Stimulated activated CD8-positive, alpha-beta memory T cell treated with anti-CD3 and anti-CD28 coated beads, Interleukin-2, amount 100 ng/mL, for 48 hours (primary cell): Measurements from ENCODE around the gene TLE4.
A peak's percentile ranks its signal among the peaks of the same experiment; 100 is the strongest.
"Not testable (repeated sequence)": the region's sequence is repeated elsewhere in the genome, so short reads cannot be mapped to it uniquely, and the experiment has no call there.

Source experiments
- DNase-seq, 2 donors: peaks; one replicate each; pipeline ENCODE4 v3.0.0-alpha.2; 2020; ENCODE audit warnings: low read depth in 2 of 2

The TLE4 gene

GRCh38 chr9:79571309-79572031, at the start of gene TLE4:
Gene TLE4 (plus strand): TSS chr9:79571965. CDS start chr9:79572791, 826 bp downstream.
- DNase-seq: peak; percentile 97 to 98

DNA sequence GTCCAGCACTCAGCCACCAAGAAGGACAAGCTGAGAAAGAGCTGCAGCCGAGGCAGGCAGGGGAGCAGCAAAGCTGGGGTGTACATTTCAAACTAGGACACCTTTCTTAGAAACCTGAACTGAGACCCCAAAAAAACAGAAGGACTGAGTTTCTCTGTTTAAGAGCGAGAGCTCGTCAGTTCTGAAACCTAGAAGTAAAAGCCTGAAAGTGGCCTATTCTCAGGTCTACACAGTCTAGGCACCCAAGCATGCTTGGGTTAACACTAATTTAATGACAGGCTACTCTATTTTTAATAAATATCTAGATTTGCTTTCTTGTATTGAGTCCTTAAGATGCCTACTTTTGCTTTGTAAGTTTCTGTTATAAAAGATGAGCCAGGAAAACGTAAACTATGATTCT, 49.0 kb upstream of the TLE4 start:
- DNase-seq: no peak

- no peak for DNase-seq
These were observed 47.5 kb upstream of the TLE4 start for GRCh38 chr9:79524266-79524665.

GRCh38 chr9:79526149-79526672, 45.6 kb upstream of the TLE4 start:
- no peak for DNase-seq

DNA sequence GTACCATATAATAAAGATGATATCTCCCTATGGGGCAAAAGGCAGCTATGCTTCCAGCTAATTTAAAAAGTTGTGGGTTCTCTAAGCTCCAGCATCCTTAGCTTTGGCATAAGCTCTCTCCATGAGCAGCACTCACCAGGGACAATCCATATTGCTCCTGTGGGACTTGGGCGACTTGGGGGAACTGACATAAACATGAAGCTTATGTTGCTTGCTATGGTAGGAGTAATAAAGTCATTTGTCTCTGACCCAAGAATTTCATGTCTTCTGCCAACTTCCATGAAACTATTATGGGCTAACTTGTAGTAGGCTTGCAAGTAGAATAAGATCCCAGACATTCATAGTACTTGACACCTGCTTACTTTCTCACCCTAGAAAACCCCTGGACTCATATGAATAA, 36.2 kb upstream of the TLE4 start:
- no peak for DNase-seq

- no peak for DNase-seq
These were observed 33.9 kb upstream of the TLE4 start for GRCh38 chr9:79537838-79538237.

DNA sequence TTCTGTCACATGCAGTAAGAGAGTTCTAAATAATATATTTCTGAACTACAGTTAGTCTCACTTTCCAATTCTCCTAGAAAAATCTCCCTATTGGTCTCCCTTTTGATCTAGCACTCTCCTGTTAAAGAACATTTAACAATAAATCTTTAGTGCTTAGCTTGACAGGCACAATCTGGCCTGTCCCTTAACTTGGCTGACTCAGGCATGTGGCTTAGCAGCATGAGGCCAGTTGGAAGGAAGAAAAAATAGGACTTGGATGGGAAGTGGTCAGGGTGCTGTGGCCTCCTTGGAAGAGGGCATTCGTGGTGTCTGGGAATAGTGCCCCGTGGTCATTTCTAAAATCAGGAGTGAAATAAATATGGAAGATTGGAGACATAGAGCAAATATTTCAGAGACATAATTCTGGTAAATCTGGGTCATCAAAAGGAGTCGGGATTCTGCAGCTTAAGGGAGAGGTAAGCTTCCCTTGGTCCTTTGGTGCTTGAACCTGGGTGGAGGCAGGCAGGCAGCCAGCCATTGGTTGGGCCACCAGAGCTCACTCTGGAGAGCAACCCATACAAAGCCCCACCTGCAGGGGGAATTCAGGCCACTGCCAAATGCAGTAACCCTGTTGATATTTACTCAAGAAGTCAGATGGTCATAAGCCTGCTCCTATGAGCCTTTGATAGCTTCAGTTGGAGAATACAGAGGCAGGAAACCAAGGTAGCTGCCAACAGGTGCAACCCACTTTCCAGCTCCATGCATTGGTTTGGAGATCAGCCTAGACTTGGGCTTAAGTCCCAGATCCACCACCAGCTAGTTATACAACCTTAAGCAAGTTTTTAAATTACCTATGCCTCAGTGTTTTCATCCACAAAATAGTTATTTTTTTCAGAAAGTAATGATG, 28.8 kb upstream of the TLE4 start:
- no peak for DNase-seq

- not testable (repeated sequence) for DNase-seq
These were observed 27.4 kb upstream of the TLE4 start for GRCh38 chr9:79544375-79544774.

DNA sequence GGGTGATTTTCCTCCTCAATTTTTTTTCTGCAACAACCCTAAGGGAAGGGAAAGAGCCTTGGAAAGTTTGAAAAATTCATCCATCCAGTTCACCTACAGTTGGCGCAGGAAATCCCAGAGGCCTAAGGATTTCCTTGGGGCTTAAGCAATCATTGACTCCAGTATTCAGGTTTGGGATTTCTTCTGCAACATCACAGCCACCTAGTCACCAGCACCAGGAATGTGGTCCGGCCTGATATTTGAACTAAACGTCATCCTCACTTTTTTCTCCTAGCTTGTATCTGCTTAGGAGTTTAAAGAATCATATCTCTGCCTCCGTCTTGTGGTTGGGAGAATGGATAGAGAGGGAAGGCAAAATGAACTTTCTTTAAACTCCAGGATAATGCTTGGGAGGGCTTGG, 20.2 kb upstream of the TLE4 start:
- DNase-seq: no peak

GRCh38 chr9:79551994-79552393, 19.8 kb upstream of the TLE4 start:
- DNase-seq: no peak

DNA sequence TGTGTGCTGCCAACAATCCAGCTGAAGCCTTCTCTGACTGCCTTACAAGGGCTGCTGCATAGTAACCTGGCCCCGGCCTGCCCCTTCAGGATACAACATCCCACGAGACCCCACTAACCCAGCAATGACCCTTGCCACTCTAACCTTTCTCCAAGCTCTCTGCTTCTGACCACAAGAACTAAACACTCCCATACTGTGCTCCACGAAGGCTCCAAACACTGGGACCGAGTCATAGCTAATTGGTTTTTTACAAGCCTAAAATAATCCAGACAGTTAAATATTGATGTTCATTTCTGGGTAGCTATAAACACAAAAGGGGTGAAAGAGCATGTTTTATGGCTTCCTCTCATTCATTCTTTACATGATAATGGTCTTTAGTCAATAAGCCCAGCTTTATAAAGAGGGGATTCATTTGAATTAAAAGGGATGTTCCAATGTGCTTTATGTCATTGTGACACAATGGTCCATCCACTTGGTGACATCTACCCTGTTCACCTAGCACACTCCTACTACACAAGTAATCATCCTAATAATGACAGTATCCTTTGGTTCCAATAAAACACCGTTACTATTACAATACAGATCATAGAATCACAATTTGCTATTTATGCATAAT, 16.2 kb upstream of the TLE4 start:
- DNase-seq: no peak

- DNase-seq: no peak
These were observed 12.1 kb upstream of the TLE4 start for GRCh38 chr9:79559495-79560181.

DNA sequence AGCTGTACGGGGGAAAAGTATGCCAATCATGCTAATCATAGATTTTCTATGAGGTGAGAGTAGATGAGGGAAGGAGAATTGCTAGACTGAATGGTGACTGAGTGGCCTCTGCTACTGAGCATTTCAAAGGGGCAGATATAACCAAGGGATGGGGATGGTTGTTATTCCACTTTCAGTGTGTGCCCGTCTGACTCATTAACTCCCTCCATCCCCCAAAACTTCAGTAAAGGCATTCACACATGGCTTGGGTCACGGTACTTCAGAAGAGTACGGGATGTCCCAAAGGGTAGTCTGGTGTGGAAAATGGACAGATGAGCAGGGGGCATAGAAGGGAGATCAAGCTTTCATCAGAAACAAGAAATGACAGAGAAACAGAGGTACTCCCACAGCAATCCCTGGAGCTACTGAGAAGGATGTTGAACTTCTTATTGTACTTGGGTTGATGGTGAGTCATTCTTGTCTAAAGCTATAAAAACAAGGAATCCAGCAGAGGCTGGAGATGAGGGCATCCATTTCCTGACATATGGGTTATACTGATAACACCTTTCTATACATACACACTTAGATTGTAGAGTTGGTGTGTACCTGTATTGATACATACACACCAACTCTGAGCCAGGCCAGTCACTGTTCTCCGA, 8.9 kb upstream of the TLE4 start:
- no peak for DNase-seq

DNA sequence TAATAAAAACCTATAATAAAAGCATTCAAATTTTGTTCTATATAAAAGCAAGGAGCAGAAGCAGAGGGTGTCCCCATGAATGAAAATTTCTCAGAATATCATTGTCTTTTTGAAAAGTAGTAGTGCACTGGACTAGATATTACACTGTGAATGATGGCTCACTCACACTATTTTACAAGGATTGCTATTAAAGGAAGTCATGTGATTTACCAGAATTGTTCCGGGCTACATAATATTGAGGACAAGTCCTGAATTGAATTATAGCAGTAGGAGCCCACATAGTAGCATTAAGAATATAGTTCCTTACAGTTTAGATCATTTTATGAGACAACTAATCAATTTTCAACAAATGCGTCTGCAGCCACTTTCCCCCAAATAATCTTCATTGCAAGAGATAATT, 7.7 kb upstream of the TLE4 start:
- no peak for DNase-seq

DNA sequence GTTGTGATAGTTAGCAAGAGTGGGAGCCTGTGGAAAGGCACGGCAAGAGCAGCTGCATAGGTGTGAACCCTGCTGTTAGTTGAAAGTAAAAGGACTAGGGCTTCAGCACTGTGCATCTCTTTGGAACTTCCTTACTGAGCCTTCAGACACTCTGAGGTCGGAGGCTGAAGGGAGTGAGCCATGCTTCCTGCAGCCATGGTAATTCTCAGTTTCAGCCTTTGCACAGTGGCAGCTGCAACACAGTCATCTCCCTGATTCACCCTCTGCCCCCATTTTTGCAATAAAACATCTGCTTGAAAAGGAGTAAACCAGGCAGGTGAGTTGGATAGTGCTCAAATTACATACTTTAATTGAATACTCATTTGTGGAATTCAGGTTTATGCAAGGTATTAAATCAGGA, 6.5 kb upstream of the TLE4 start:
- no peak for DNase-seq

GRCh38 chr9:79567671-79568098, 4.1 kb upstream of the TLE4 start:
- DNase-seq: no peak

DNA sequence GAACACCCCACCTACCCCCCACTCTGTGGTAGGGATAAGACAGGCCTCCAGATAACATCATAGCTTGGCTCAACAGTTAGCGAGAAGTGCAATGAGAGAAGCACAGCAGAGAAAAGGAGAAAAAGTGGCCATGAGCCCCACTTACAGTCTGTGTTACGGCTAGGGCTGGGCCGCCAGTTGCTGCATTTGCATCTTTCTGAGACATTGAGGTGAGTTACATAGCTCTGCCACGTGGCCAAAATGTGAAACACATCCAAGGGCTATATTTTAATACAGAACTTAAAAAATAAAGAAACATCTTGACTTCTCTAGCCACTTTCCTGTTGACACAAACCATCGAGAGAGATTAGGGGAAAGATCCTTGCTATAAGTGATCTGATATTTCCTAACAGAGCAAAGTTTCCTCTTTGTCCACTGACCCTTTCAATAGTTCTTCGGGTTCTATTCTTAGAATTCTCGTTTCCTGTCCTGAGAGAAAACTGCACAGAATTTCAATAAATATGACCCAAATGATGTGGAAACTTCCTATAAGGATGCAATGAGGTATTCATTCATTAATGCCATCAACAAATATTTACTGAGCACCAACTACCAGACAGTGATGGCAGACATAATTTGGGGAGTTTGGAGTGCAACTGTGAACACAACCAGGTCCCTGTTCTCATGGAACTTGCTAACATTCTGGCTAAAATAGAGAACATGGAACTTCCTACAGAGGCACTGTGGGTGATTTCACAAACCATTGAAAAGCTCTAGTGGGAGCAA, 3.2 kb upstream of the TLE4 start:
- no peak for DNase-seq

DNA sequence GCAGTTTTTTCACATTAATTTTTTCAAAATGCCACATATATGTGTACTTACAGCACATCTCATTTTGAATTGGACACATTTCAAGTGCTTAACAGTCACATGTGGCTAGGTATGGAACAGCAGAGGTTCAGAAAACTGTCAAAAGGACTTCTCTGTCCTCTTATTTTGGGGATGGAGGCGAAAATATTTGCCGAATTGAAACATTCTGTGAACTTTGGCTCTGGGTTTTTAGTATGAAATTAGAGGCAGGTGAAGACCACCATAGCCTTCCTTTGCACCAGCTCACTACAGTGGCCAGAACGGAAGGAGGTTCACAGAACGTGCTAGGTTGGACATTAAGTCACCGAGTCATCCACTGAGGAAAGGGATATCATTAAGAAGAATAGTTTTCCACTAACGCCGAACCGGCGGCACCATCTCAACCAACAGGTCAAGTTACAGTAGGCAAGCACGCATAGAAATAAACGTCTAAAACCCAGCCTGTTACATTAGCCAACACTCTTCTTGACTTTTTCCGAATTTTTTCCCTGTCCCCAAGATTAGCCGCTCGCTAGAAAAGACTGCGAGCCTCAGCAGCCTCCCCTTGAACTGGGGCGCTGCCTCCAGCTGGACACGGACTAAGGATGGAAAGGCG, 1.8 kb upstream of the TLE4 start:
- no peak for DNase-seq

- peak in 1 of 2 donors; percentile 30 for DNase-seq
These were observed 1.1 kb upstream of the TLE4 start for GRCh38 chr9:79570448-79571308.
